DND-41 (cell line): ENCODE measurements around the gene PXMP2.

ENCODE experiments used
- ATAC-seq: fragments of 200-7000 bp; cut with Tn5 transposase; 3 replicates; pipeline ENCODE4 v1.9.1; 2021; ENCODE audit warnings: low read depth; ENCODE audit not compliant: insufficient read depth
- DNase-seq: peaks from one replicate; pipeline ENCODE4 v3.0.0-alpha.2; 2020
- H2AFZ ChIP-seq: 2 replicates; pipeline ENCODE4 v1.6.0; 2012; ENCODE audit warnings: low read depth, low read length
- H3K27ac ChIP-seq: 2 replicates; pipeline ENCODE4 v1.5.1; 2012; ENCODE audit warnings: low read length, inconsistent platforms
- H3K27me3 ChIP-seq: fragments of 200-600 bp; sonication (generic); 2 replicates; pipeline ENCODE4 v1.6.0; 2012; ENCODE audit warnings: low read length, mild to moderate bottlenecking, inconsistent platforms; ENCODE audit not compliant: insufficient read depth, poor library complexity
- H3K36me3 ChIP-seq: 2 replicates; pipeline ENCODE4 v1.5.1; 2012; ENCODE audit warnings: low read length, inconsistent platforms; ENCODE audit not compliant: insufficient read depth
- H3K4me1 ChIP-seq: 2 replicates; pipeline ENCODE4 v1.5.1; 2012; ENCODE audit warnings: mild to moderate bottlenecking, low read length; ENCODE audit not compliant: insufficient read depth
- H3K4me2 ChIP-seq: 2 replicates; pipeline ENCODE4 v1.6.0; 2012; ENCODE audit warnings: mild to moderate bottlenecking, moderate library complexity, low read length, inconsistent platforms; ENCODE audit not compliant: insufficient read depth
- H3K4me3 ChIP-seq, 2 experiments: fragments of 200-600 bp in 1 of 2; shearing (Covaris generic) in 1 of 2; 2 replicates each; pipeline ENCODE4 v1.5.1; 2012 to 2016; ENCODE audit warnings: inconsistent platforms in 2 of 2, low read length in 2 of 2, mild to moderate bottlenecking in 2 of 2, low read depth in 1 of 2, moderate library complexity in 1 of 2
- H3K79me2 ChIP-seq: 2 replicates; pipeline ENCODE4 v1.6.0; 2012; ENCODE audit warnings: low read length, inconsistent platforms; ENCODE audit not compliant: insufficient read depth
- H3K9ac ChIP-seq: 2 replicates; pipeline ENCODE4 v1.6.0; 2012; ENCODE audit warnings: low read depth, mild to moderate bottlenecking, inconsistent platforms, low read length, moderate library complexity
- H3K9me3 ChIP-seq: 2 replicates; pipeline ENCODE4 v1.5.1; 2012; ENCODE audit warnings: low read length, moderate library complexity, mild to moderate bottlenecking, inconsistent platforms; ENCODE audit not compliant: insufficient read depth, severe bottlenecking
- H4K20me1 ChIP-seq: 2 replicates; pipeline ENCODE4 v1.6.0; 2012; ENCODE audit warnings: low read length; ENCODE audit not compliant: insufficient read depth
- CTCF ChIP-seq: IDR thresholded peaks from 2 replicates; pipeline ENCODE4 v1.5.1; 2012; ENCODE audit warnings: borderline replicate concordance, low read length, moderate library complexity, mild to moderate bottlenecking; ENCODE audit not compliant: poor library complexity, severe bottlenecking; ENCODE audit errors: extremely low read depth
- EZH2 ChIP-seq: IDR thresholded peaks from 3 replicates; pipeline ENCODE4 v1.6.1; 2012; ENCODE audit warnings: borderline replicate concordance, low read depth, mild to moderate bottlenecking, moderate library complexity, low read length, inconsistent platforms; ENCODE audit not compliant: severe bottlenecking

Gene PXMP2

GRCh38 chr12:132702640-132703039 lies 15.3 kb downstream of the PXMP2 start:
- DNase-seq (no peak), ATAC-seq (0 out of 3 replicates have a peak, but pooled peaks have one; percentile 7)
- Histone ChIP-seq H3K9ac (no peak overlapping the region), H3K4me2 (no peak overlapping the region), H3K9me3 (no peaks in the 10 kb centered on the region), H2AFZ (no peak overlapping the region), H3K4me1 (no peaks in the 10 kb centered on the region), H3K79me2 (peaks cover 13% of the 10 kb centered on the region), H3K27me3 (no peaks in the 10 kb centered on the region), H3K36me3 (peaks cover 71% of the 10 kb centered on the region), H4K20me1 (peaks cover 14% of the 10 kb centered on the region), H3K4me3 (no peak overlapping the region), H3K27ac (no peak overlapping the region)
- TF ChIP-seq EZH2, result no peak
- no peak for TF ChIP-seq CTCF

- TF ChIP-seq CTCF (no peak), EZH2 (no peak)
- Histone ChIP-seq H3K36me3 (peaks cover 61% of the 10 kb centered on the region), H3K4me3 (no peak overlapping the region), H3K4me1 (no peaks in the 10 kb centered on the region), H3K9ac (no peak overlapping the region), H2AFZ (no peak overlapping the region), H3K27ac (no peak overlapping the region), H3K4me2 (no peak overlapping the region), H3K9me3 (no peaks in the 10 kb centered on the region), H3K27me3 (no peaks in the 10 kb centered on the region), H4K20me1 (peaks cover 14% of the 10 kb centered on the region), H3K79me2 (peaks cover 13% of the 10 kb centered on the region)
- ATAC-seq (no peak), DNase-seq (no peak)
These were observed 16.3 kb downstream of the PXMP2 start for GRCh38 chr12:132703641-132704040.

GRCh38 chr12:132707241-132707640 lies 19.9 kb downstream of the PXMP2 start:
- Histone ChIP-seq H4K20me1 (peaks cover 13% of the 10 kb centered on the region), H3K4me1 (peaks cover 17% of the 10 kb centered on the region), H3K4me3 (no peak overlapping the region), H3K79me2 (peaks cover 25% of the 10 kb centered on the region), H3K9ac (no peak overlapping the region), H2AFZ (no peak overlapping the region), H3K4me2 (no peak overlapping the region), H3K9me3 (no peaks in the 10 kb centered on the region), H3K27ac (no peak overlapping the region), H3K36me3 (peaks cover 27% of the 10 kb centered on the region), H3K27me3 (no peaks in the 10 kb centered on the region)
- no peak for ATAC-seq
- TF ChIP-seq CTCF (no peak), EZH2 (no peak)
- DNase-seq, result no peak

- no peak overlapping the region for H3K4me2 ChIP-seq
These were observed 20.8 kb downstream of the PXMP2 start for GRCh38 chr12:132708150-132708549.

More at GRCh38 chr12:132708150-132708549, 20.8 kb downstream of the PXMP2 start:
- H4K20me1 ChIP-seq, result peaks cover 11% of the 10 kb centered on the region; the same call in 1 of the 2 replicates
- H3K27me3 ChIP-seq, result no peaks in the 10 kb centered on the region
- TF ChIP-seq EZH2 (no peak), CTCF (no peak)
- ATAC-seq (no peak), DNase-seq (no peak)
- no peak overlapping the region for H3K4me3 ChIP-seq
- H3K4me1 ChIP-seq, result peaks cover 26% of the 10 kb centered on the region
- no peak overlapping the region for H3K27ac ChIP-seq
- no peak overlapping the region for H3K9ac ChIP-seq
- peaks cover 22% of the 10 kb centered on the region for H3K36me3 ChIP-seq
- no peak overlapping the region for H2AFZ ChIP-seq
- H3K9me3 ChIP-seq, result no peaks in the 10 kb centered on the region
- peaks cover 34% of the 10 kb centered on the region for H3K79me2 ChIP-seq
